ENCODE results near the gene FMNL1. TPM values are rescaled to one million over a fixed set of nuclear protein-coding genes. Genes with fewer than 3 reads are reported as not detected.

The FMNL1 gene
- polyA plus RNA-seq, 2 of the 4 experiments (the other 2 are of a cell fraction) = 8.6 to 43.9 TPM

GRCh38 chr17:45200701-45201100 is 21.0 kb upstream of the FMNL1 start:
- ChIA-PET CTCF (interaction anchor here (0.6 to 52.3 kb wide), 8 partner anchors 9 to 184 kb away, joined by 3 to 2147 read pairs (median 12); partner anchors contain the start of genes ACBD4, FMNL1, HEXIM1 and HEXIM2), POLR2A (interaction anchor here (1.2 to 10.7 kb wide), 2 partner anchors 50 to 65 kb away, joined by 5 to 352 read pairs; partner anchors contain the start of genes ACBD4 and HEXIM1)
- DNase-seq (ENCODE audit: low read depth in 1 of 2, low spot score in 1 of 2) (no peak), FAIRE-seq (no peak), ATAC-seq (no peak)
- no peak overlapping the region for H3K4me3 ChIP-seq
- H3K4me1 ChIP-seq = peaks cover 30% of the 10 kb centered on the region
- H3K27ac ChIP-seq = peak overlapping the region in 1 of 2 experiments; percentile 60; a peak in 3 of 6 replicates
- TF ChIP-seq EHMT2 (IDR thresholded peaks at IDR 0.05; ENCODE audit: low read depth) (no peak), NPAS2 (CRISPR knock-in tag; IDR thresholded peaks at IDR 0.05; ENCODE audit: borderline replicate concordance) (no peak), HES2 (IDR thresholded peaks at IDR 0.05) (no peak), CEBPB (IDR thresholded peaks at IDR 0.05) (no peak), JUNB (IDR thresholded peaks at IDR 0.05) (no peak), REST (IDR thresholded peaks at IDR 0.05) (no peak), BHLHE40 (IDR thresholded peaks at IDR 0.05; ENCODE audit: low read depth, low read length) (no peak), HDAC2 (IDR thresholded peaks at IDR 0.05) (no peak), KDM1A (IDR thresholded peaks at IDR 0.05; ENCODE audit: low read depth) (no peak), MAZ (IDR thresholded peaks at IDR 0.05; ENCODE audit: borderline replicate concordance, low read depth, low read length) (no peak), FOXS1 (CRISPR knock-in tag; IDR thresholded peaks at IDR 0.05) (no peak), ZSCAN20 (CRISPR knock-in tag; IDR thresholded peaks at IDR 0.05) (no peak), SREBF2 (IDR thresholded peaks at IDR 0.05) (no peak), POLR2AphosphoS2 (conservative IDR thresholded peaks at IDR 0.05; ENCODE audit: low read length) (no peak)
- H3K9me3 ChIP-seq = no peaks in the 10 kb centered on the region
- no peak overlapping the region for H3K4me2 ChIP-seq
- 92% methylated on average over 9 of the region's 9 CpGs for WGBS (ENCODE audit: missing lambda C conversion rate)

- Histone ChIP-seq H3K9me3 (no peaks in the 10 kb centered on the region), H3K4me1 (peaks cover 30% of the 10 kb centered on the region), H3K27ac (peak overlapping the region; percentile 14 to 60; a peak in 3 of 6 replicates), H3K4me3 (no peak overlapping the region), H3K4me2 (no peak overlapping the region; the same call in 2 of the 3 replicates)
- POLR2A ChIA-PET = interaction anchor here (1.2 to 10.7 kb wide), 2 partner anchors 51 to 66 kb away, joined by 5 to 352 read pairs; partner anchors contain the start of genes ACBD4 and HEXIM1
- 92% methylated on average over 4 of the region's 4 CpGs for WGBS (ENCODE audit: missing lambda C conversion rate)
- ATAC-seq (no peak), FAIRE-seq (no peak), DNase-seq (ENCODE audit: low read depth in 1 of 2, low spot score in 1 of 2) (no peak)
- TF ChIP-seq GATA3 (IDR thresholded peaks at IDR 0.05; ENCODE audit: borderline replicate concordance) = no peak
- no peak for TF ChIP-seq HDAC2 (IDR thresholded peaks at IDR 0.05)
- TF ChIP-seq E2F6 (IDR thresholded peaks at IDR 0.05; ENCODE audit: borderline replicate concordance, low read depth) = no peak
- no peak for TF ChIP-seq CBX2 (IDR thresholded peaks at IDR 0.05; ENCODE audit: borderline replicate concordance, low read depth)
- no peak for TF ChIP-seq CHD2 (IDR thresholded peaks at IDR 0.05; ENCODE audit: low read length, partially characterized antibody)
- TF ChIP-seq HOXA7 (CRISPR knock-in tag; IDR thresholded peaks at IDR 0.05) = no peak
- no peak for TF ChIP-seq CEBPB (IDR thresholded peaks at IDR 0.05)
- TF ChIP-seq EP300 (IDR thresholded peaks at IDR 0.05) = no peak
- TF ChIP-seq CHD4 (IDR thresholded peaks at IDR 0.05; ENCODE audit: borderline replicate concordance) = no peak
- no peak for TF ChIP-seq SREBF2 (IDR thresholded peaks at IDR 0.05)
- CTCF ChIA-PET = interaction anchor here (0.6 to 52.3 kb wide), 8 partner anchors 16 to 309 kb away, joined by 3 to 2147 read pairs (median 12); partner anchors contain the start of genes ACBD4, FMNL1, HEXIM1 and HEXIM2
Observed at GRCh38 chr17:45201457-45201856, 20.2 kb upstream of the FMNL1 start.
